Measurements from ENCODE around the gene OR4D2. TPM values are rescaled to one million over a fixed set of nuclear protein-coding genes. Genes with fewer than 3 reads are reported as not detected.
A peak's percentile ranks its signal among the peaks of the same experiment; 100 is the strongest.

OR4D2 gene
- total and polyA plus RNA-seq, 2 of the 4 experiments (the other 2 are of a cell fraction): not detected

GRCh38 chr17:58219789-58220183, 53.0 kb downstream of the OR4D2 start:
- Histone ChIP-seq H3K4me2 (ENCODE audit: low read depth, low read length) (peak overlapping the region; percentile 49; the same call in 1 of the 2 replicates), H4K20me1 (ENCODE audit: insufficient read depth, low read length) (no peaks in the 10 kb centered on the region), H3K56ac (ENCODE audit: extremely low read depth, insufficient read depth, low read length) (no peak overlapping the region), H2BK120ac (ENCODE audit: low read depth, low read length) (no peak overlapping the region), H4K5ac (ENCODE audit: low read depth, low read length) (peak overlapping the region; percentile 94), H3K4me3 (ENCODE audit: insufficient read depth, low read depth, low read length) (no peak overlapping the region), H3K14ac (replicated peaks; ENCODE audit: low read depth, low read length) (no peak overlapping the region), H4K8ac (ENCODE audit: low read depth in 2 of 2, low read length in 2 of 2) (peak overlapping the region; percentile 94 to 96), H3K9me1 (ENCODE audit: insufficient read depth, low read length) (peaks cover 5% of the 10 kb centered on the region; the same call in 1 of the 2 replicates), H2AK9ac (replicated peaks; ENCODE audit: low read depth, low read length, poor library complexity) (no peak overlapping the region), H2AFZ (replicated peaks; ENCODE audit: low read length, poor library complexity) (peak overlapping the region; percentile 78), H3K23ac (ENCODE audit: low read depth, low read length) (no peak overlapping the region), H3K79me1 (ENCODE audit: low read depth in 1 of 2, low read length in 2 of 2) (peaks cover 5% of the 10 kb centered on the region in 2 experiments; a peak in 2 of 4 replicates), H2BK15ac (ENCODE audit: low read depth, low read length) (no peak overlapping the region), H3K9me3 (ENCODE audit: control insufficient read depth, insufficient read depth, low read length) (no peaks in the 10 kb centered on the region), H3K4me1 (ENCODE audit: control insufficient read depth, insufficient read depth, low read length) (peaks cover 3% of the 10 kb centered on the region; the same call in 1 of the 2 replicates), H2BK5ac (ENCODE audit: low read depth, low read length, poor library complexity, severe bottlenecking) (no peak overlapping the region), H3K27me3 (ENCODE audit: control insufficient read depth, insufficient read depth, low read length) (no peaks in the 10 kb centered on the region), H3K18ac (ENCODE audit: low read depth, low read length) (no peak overlapping the region), H3K27ac (ENCODE audit: insufficient read depth, low read length) (no peak overlapping the region), H4K91ac (ENCODE audit: insufficient read depth, low read depth, low read length) (no peak overlapping the region), H2BK20ac (ENCODE audit: low read depth, low read length) (no peak overlapping the region), H3K36me3 (ENCODE audit: control insufficient read depth, insufficient read depth, low read length) (0 out of 2 replicates have a peak, but pooled peaks cover 2% of the 10 kb centered on the region), H3K9ac (ENCODE audit: low read depth, low read length) (no peak overlapping the region), H2AK5ac (ENCODE audit: low read depth, low read length) (no peak overlapping the region), H3K4ac (ENCODE audit: low read depth, low read length) (no peak overlapping the region)
- no TSS peak for BruUV-seq (replicated peaks)
- ChIA-PET POLR2A (ENCODE audit: unreplicated experiment) (no interaction called here), CTCF (interaction anchor here (0.5 to 0.6 kb wide), 2 partner anchors 11 to 340 kb away, joined by 3 to 4 read pairs; no protein-coding TSS in a partner anchor)
- WGBS, 2 experiments (ENCODE audit: extremely low coverage in 2 of 2, insufficient read length in 1 of 2): 87% methylated on average over 3 of the region's 7 CpGs; no CpG with 5 or more reads in 1 of the 2 experiments
- TF ChIP-seq CHD1 (IDR thresholded peaks at IDR 0.05; ENCODE audit: low read depth, low read length) (no peak), NFE2L2 (IDR thresholded peaks at IDR 0.05; ENCODE audit: low read depth, low read length) (no peak), RAD21 (IDR thresholded peaks at IDR 0.05; ENCODE audit: low read length) (no peak), MAZ (IDR thresholded peaks at IDR 0.05; ENCODE audit: borderline replicate concordance, low read depth, low read length) (no peak), SMC3 (IDR thresholded peaks at IDR 0.05; ENCODE audit: low read depth, low read length) (no peak), MXI1 (IDR thresholded peaks at IDR 0.05; ENCODE audit: borderline replicate concordance, low read depth, low read length) (no peak), MAFK (IDR thresholded peaks at IDR 0.05; ENCODE audit: low read depth, low read length) (no peak), BHLHE40 (IDR thresholded peaks at IDR 0.05; ENCODE audit: low read depth, low read length) (no peak), USF2 (IDR thresholded peaks at IDR 0.05; ENCODE audit: low read depth, low read length) (no peak), CEBPB (IDR thresholded peaks at IDR 0.05; ENCODE audit: low read depth, low read length) (no peak), RCOR1 (IDR thresholded peaks at IDR 0.05; ENCODE audit: insufficient replicate concordance, low read length) (no peak)
- TF ChIP-seq, protein P1, sequence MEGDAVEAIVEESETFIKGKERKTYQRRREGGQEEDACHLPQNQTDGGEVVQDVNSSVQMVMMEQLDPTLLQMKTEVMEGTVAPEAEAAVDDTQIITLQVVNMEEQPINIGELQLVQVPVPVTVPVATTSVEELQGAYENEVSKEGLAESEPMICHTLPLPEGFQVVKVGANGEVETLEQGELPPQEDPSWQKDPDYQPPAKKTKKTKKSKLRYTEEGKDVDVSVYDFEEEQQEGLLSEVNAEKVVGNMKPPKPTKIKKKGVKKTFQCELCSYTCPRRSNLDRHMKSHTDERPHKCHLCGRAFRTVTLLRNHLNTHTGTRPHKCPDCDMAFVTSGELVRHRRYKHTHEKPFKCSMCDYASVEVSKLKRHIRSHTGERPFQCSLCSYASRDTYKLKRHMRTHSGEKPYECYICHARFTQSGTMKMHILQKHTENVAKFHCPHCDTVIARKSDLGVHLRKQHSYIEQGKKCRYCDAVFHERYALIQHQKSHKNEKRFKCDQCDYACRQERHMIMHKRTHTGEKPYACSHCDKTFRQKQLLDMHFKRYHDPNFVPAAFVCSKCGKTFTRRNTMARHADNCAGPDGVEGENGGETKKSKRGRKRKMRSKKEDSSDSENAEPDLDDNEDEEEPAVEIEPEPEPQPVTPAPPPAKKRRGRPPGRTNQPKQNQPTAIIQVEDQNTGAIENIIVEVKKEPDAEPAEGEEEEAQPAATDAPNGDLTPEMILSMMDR (conservative IDR thresholded peaks at IDR 0.05; ENCODE audit: low read depth, low read length): no peak
- in situ Hi-C loops (cut with MboI; ENCODE audit: low sequenced_read_pairs): no loop called here
- DNase-seq (no peak), ATAC-seq (ENCODE audit: low read depth) (no peak)
- dilution Hi-C loops (cut with HindIII; ENCODE audit: low sequenced_read_pairs, unreplicated experiment): no loop called here
- intact Hi-C loops (cut with micrococcal nuclease): no loop called here

All from IMR-90 (cell line).